ENCODE data around the gene MUSK.

The MUSK gene

GRCh38 chr9:110847671-110848070 lies 179.1 kb downstream of the MUSK start:
- FAIRE-seq (no peak), DNase-seq (ENCODE audit: insufficient read length, low spot score) (no peak)

- FAIRE-seq, result no peak
- DNase-seq (ENCODE audit: insufficient read length, low spot score), result no peak
Measured at GRCh38 chr9:110850401-110851135, 182.0 kb downstream of the MUSK start.
